ENCODE results near the gene KAZN.

The KAZN gene

GRCh38 chr1:15154480-15155036, 556.1 kb downstream of the KAZN start:
- DNase-seq, result no peak

- no peak for DNase-seq
Observed at GRCh38 chr1:15155191-15155590, 556.7 kb downstream of the KAZN start.

GRCh38 chr1:15155888-15156741, 557.6 kb downstream of the KAZN start:
- DNase-seq, result no peak

GRCh38 chr1:15156807-15157380, 558.4 kb downstream of the KAZN start:
- no peak for DNase-seq

- DNase-seq, result no peak
Observed at GRCh38 chr1:15157524-15158399, 559.3 kb downstream of the KAZN start.

- no peak for DNase-seq
Observed at GRCh38 chr1:15158506-15159165, 560.2 kb downstream of the KAZN start.

GRCh38 chr1:15159166-15159555, 560.7 kb downstream of the KAZN start:
- DNase-seq, result no peak

- DNase-seq, result no peak
Observed at GRCh38 chr1:15160626-15161025, 562.1 kb downstream of the KAZN start.

GRCh38 chr1:15167386-15167785, 568.9 kb downstream of the KAZN start:
- no peak for DNase-seq

All from activated gamma-delta T cell treated with Interleukin-2 at 50 U/mL for 16 hours (primary cell).